SK-N-SH (cell line): Measurements from ENCODE around the gene TPD52L1. TPM values are rescaled to one million over a fixed set of nuclear protein-coding genes. Genes with fewer than 3 reads are reported as not detected.

Source experiments
- CTCF ChIA-PET: fragments of 300-600, 350-600 bp; formaldehyde crosslinking; extraction: SDS; loops from one replicate; lab custom pipeline; 2021; lab: Yijun Ruan, JAX
- POLR2A ChIA-PET: fragments of 350-600 bp; sonication (Branson Sonifier 250); formaldehyde crosslinking; extraction: SDS; loops from one replicate; lab custom pipeline; 2020; ENCODE audit warnings: antibody characterized with exemption, inconsistent platforms; lab: Yijun Ruan, JAX
- DNase-seq: peaks from one replicate; pipeline ENCODE4 v3.0.0; 2012
- H2AFZ ChIP-seq: fragments of 200-600 bp; sonication (generic); 2 replicates; pipeline ENCODE4 v1.8.1; 2016; ENCODE audit warnings: antibody characterized with exemption, mild to moderate bottlenecking, low read depth
- H3F3A ChIP-seq: fragments of 200-600 bp; sonication (generic); replicated peaks from 2 replicates; pipeline ENCODE3; 2016; ENCODE audit warnings: antibody characterized with exemption, mild to moderate bottlenecking; ENCODE audit not compliant: insufficient read depth
- H3K27ac ChIP-seq, 2 experiments: fragments of 200-500 bp in 1 of 2; fragments of 200-600 bp in 1 of 2; sonication (Bioruptor generic) in 1 of 2; sonication (generic), shearing (Covaris generic) in 1 of 2; 2 replicates each; pipeline versions ENCODE4 v1.5.1 to v1.6.1; 2014 to 2016; ENCODE audit warnings: low read depth in 2 of 2, inconsistent platforms in 1 of 2, low read length in 1 of 2, mild to moderate bottlenecking in 1 of 2, mixed read lengths in 1 of 2
- H3K27me3 ChIP-seq: fragments of 200-600 bp; sonication (generic), shearing (Covaris generic); 2 replicates; pipeline ENCODE4 v1.6.1; 2016; ENCODE audit warnings: mixed run types; ENCODE audit not compliant: insufficient read depth
- H3K36me3 ChIP-seq, 2 experiments: fragments of 200-500 bp in 1 of 2; fragments of 200-600 bp in 1 of 2; sonication (Bioruptor generic) in 1 of 2; sonication (generic) in 1 of 2; replicated peaks in 1 of 2; 2 replicates each; pipeline versions ENCODE3 to v1.5.1; 2014 to 2016; ENCODE audit warnings: low read length in 1 of 2, mild to moderate bottlenecking in 1 of 2; ENCODE audit not compliant: insufficient read depth in 2 of 2, control insufficient read depth in 1 of 2
- H3K4me1 ChIP-seq, 2 experiments: fragments of 200-500 bp in 1 of 2; fragments of 200-600 bp in 1 of 2; sonication (Bioruptor generic) in 1 of 2; sonication (generic), shearing (Covaris generic) in 1 of 2; 2 replicates each; pipeline versions ENCODE4 v1.5.1 to v1.6.1; 2014 to 2016; ENCODE audit warnings: low read depth in 1 of 2, low read length in 1 of 2, mixed run types in 1 of 2; ENCODE audit not compliant: insufficient read depth in 2 of 2, control insufficient read depth in 1 of 2
- H3K4me2 ChIP-seq: fragments of 200-600 bp; sonication (generic), shearing (Covaris generic); 2 replicates; pipeline ENCODE4 v1.6.1; 2017; ENCODE audit warnings: mixed run types
- H3K4me3 ChIP-seq, 2 experiments: fragments of 200-500 bp in 1 of 2; fragments of 200-600 bp in 1 of 2; sonication (Bioruptor generic) in 1 of 2; sonication (generic), shearing (Covaris generic) in 1 of 2; 2 replicates each; pipeline versions ENCODE4 v1.5.1 to v1.8.1; 2014 to 2016; ENCODE audit warnings: low read depth in 2 of 2, inconsistent platforms in 1 of 2, low read length in 1 of 2, mild to moderate bottlenecking in 1 of 2, mixed read lengths in 1 of 2, moderate library complexity in 1 of 2
- H3K79me2 ChIP-seq: fragments of 200-600 bp; sonication (generic); 2 replicates; pipeline ENCODE4 v1.8.1; 2017; ENCODE audit warnings: mild to moderate bottlenecking; ENCODE audit not compliant: insufficient read depth
- H3K9ac ChIP-seq: fragments of 200-600 bp; sonication (generic); 2 replicates; pipeline ENCODE4 v1.6.1; 2017; ENCODE audit warnings: mixed run types
- H3K9me2 ChIP-seq: fragments of 200-600 bp; sonication (generic); 2 replicates; pipeline ENCODE4 v1.6.1; 2017; ENCODE audit warnings: mixed run types
- H3K9me3 ChIP-seq: fragments of 200-600 bp; sonication (generic); 2 replicates; pipeline ENCODE4 v1.6.1; 2017; ENCODE audit warnings: mixed run types, mild to moderate bottlenecking, moderate library complexity
- H4K20me1 ChIP-seq: fragments of 200-600 bp; sonication (generic); 2 replicates; pipeline ENCODE4 v1.6.1; 2017; ENCODE audit warnings: mild to moderate bottlenecking, mixed run types; ENCODE audit not compliant: insufficient read depth
- ELF1 ChIP-seq: IDR thresholded peaks from 2 replicates; pipeline ENCODE4 v1.4.0; 2012
- EZH2phosphoT487 ChIP-seq: fragments of 200-600 bp; sonication (generic); IDR thresholded peaks from 2 replicates; pipeline ENCODE4 v1.6.1; 2017; ENCODE audit warnings: low read depth, mixed run types, mild to moderate bottlenecking, antibody characterized with exemption, moderate library complexity, borderline replicate concordance
- FOXM1 ChIP-seq: IDR thresholded peaks from 2 replicates; pipeline ENCODE4 v1.4.0; 2012; ENCODE audit warnings: low read depth, mild to moderate bottlenecking
- MXI1 ChIP-seq: IDR thresholded peaks from 2 replicates; pipeline ENCODE4 v1.6.1; 2012; ENCODE audit warnings: mild to moderate bottlenecking, low read depth, low read length, improper control_type of control experiment
- NFIC ChIP-seq: IDR thresholded peaks from 2 replicates; pipeline ENCODE4 v1.4.0; 2012; ENCODE audit warnings: borderline replicate concordance
- NRF1 ChIP-seq: IDR thresholded peaks from 2 replicates; pipeline ENCODE4 v1.6.1; 2012; ENCODE audit warnings: low read depth, mild to moderate bottlenecking, low read length
- RAD21 ChIP-seq: IDR thresholded peaks from 2 replicates; pipeline ENCODE4 v1.6.1; 2012; ENCODE audit warnings: mild to moderate bottlenecking, low read length
- RCOR1 ChIP-seq: fragments of 150-350 bp; IDR thresholded peaks from 2 replicates; pipeline ENCODE4 v1.6.1; 2017; ENCODE audit warnings: antibody characterized with exemption, low read length
- RFX5 ChIP-seq: IDR thresholded peaks from 2 replicates; pipeline ENCODE4 v1.6.1; 2012; ENCODE audit warnings: mild to moderate bottlenecking, improper control_type of control experiment, low read length
- RXRA ChIP-seq: IDR thresholded peaks from 2 replicates; pipeline ENCODE4 v1.4.0; 2012; ENCODE audit warnings: low read depth, mild to moderate bottlenecking, borderline replicate concordance
- SMC3 ChIP-seq: IDR thresholded peaks from 2 replicates; pipeline ENCODE4 v1.6.1; 2012; ENCODE audit warnings: low read depth, low read length, improper control_type of control experiment
- TAF1 ChIP-seq: IDR thresholded peaks from 2 replicates; pipeline ENCODE4 v1.6.1; 2012; ENCODE audit warnings: low read depth, mild to moderate bottlenecking, low read length, moderate library complexity, borderline replicate concordance
- TCF12 ChIP-seq: IDR thresholded peaks from 2 replicates; pipeline ENCODE4 v1.4.0; 2012
- TEAD4 ChIP-seq: IDR thresholded peaks from 2 replicates; pipeline ENCODE4 v1.4.0; 2012; ENCODE audit warnings: mild to moderate bottlenecking, borderline replicate concordance; ENCODE audit not compliant: insufficient read depth
- YY1 ChIP-seq: IDR thresholded peaks from 2 replicates; pipeline ENCODE4 v1.4.0; 2012; ENCODE audit warnings: low read depth, mild to moderate bottlenecking
- WGBS: methylation state at CpG from one replicate; pipeline ENCODE4 v1.1.6; 2017; ENCODE audit warnings: low lambda C conversion rate; 5-methylcytosine and 5-hydroxymethylcytosine counted together
- polyA plus RNA-seq, 3 experiments: library from polyadenylated mRNA; depleted of rRNA; stranded (reverse); fragments of >200 nt; gene quantifications; 2 replicates each; pipeline ENCODE4 v1.2.3, GENCODE V29; 2012
- TF ChIP-seq, protein P1 (sequence below): IDR thresholded peaks from 2 replicates; pipeline ENCODE4 v1.4.0; 2012; ENCODE audit warnings: low read depth, borderline replicate concordance
- TF ChIP-seq, protein P2 (sequence below): IDR thresholded peaks from 2 replicates; pipeline ENCODE4 v1.6.1; 2012; ENCODE audit warnings: mild to moderate bottlenecking, low read depth, low read length, moderate library complexity

TPD52L1 gene
- polyA plus RNA-seq, 1 of the 3 experiments (the other 2 are of a cell fraction), result 0.13 TPM

GRCh38 chr6:125164696-125165095 is 11.1 kb downstream of the TPD52L1 start:
- ChIA-PET POLR2A (no interaction called here), CTCF (interaction anchor here (0.8 to 2.1 kb wide), 2 partner anchors 12 to 13 kb away, joined by 3 to 9 read pairs; partner anchors contain the start of gene TPD52L1)
- Histone ChIP-seq H4K20me1 (no peaks in the 10 kb centered on the region), H2AFZ (no peak overlapping the region), H3K9me3 (no peaks in the 10 kb centered on the region), H3K4me2 (no peak overlapping the region), H3K4me3 (no peak overlapping the region), H3K79me2 (no peaks in the 10 kb centered on the region), H3F3A (no peaks in the 10 kb centered on the region), H3K9ac (no peak overlapping the region), H3K27ac (no peak overlapping the region), H3K9me2 (no peaks in the 10 kb centered on the region), H3K27me3 (peaks cover 12% of the 10 kb centered on the region), H3K4me1 (no peaks in the 10 kb centered on the region), H3K36me3 (no peaks in the 10 kb centered on the region)
- DNase-seq, result no peak
- 6% methylated on average over 4 of the region's 4 CpGs for WGBS
- TF ChIP-seq TCF12, result no peak
- TF ChIP-seq RFX5, result no peak
- TF ChIP-seq, protein P1, sequence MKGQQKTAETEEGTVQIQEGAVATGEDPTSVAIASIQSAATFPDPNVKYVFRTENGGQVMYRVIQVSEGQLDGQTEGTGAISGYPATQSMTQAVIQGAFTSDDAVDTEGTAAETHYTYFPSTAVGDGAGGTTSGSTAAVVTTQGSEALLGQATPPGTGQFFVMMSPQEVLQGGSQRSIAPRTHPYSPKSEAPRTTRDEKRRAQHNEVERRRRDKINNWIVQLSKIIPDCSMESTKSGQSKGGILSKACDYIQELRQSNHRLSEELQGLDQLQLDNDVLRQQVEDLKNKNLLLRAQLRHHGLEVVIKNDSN, result no peak
- TF ChIP-seq TEAD4, result no peak
- TF ChIP-seq YY1, result no peak
- no peak for TF ChIP-seq ELF1
- TF ChIP-seq, all 33 proteins: peak for 0

DNA sequence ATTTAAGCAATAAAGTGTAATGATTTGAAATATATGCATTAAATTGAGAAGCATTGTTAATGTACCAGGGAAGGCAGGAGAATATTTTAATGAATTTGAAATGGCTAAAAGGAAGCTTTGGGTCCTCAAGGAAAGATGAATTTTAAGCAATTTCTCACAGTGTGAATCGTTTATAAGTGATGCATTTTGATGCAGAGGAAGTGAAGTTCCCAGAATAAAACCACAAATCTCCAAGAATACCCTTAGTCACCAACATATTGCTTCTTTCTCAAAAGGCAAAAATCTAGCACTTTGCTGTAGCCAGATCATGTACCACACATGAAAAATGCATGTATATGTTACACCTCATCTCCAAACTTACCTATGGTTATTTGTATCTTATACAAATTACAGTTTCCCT is 11.7 kb downstream of the TPD52L1 start:
- H4K20me1 ChIP-seq, result no peaks in the 10 kb centered on the region
- no peak overlapping the region for H3K4me2 ChIP-seq
- H3K4me1 ChIP-seq, result no peaks in the 10 kb centered on the region
- no peaks in the 10 kb centered on the region for H3K36me3 ChIP-seq
- CTCF ChIA-PET, result interaction anchor here (1.0 to 2.1 kb wide), 2 partner anchors 12 to 26 kb away, joined by 3 to 9 read pairs; partner anchors contain the start of gene TPD52L1
- DNase-seq, result no peak
- H3K9me3 ChIP-seq, result no peaks in the 10 kb centered on the region
- no peak overlapping the region for H3K27ac ChIP-seq
- 5% methylated on average over 1 of the region's 1 CpG for WGBS
- no peak overlapping the region for H2AFZ ChIP-seq
- no peak overlapping the region for H3K4me3 ChIP-seq
- no peaks in the 10 kb centered on the region for H3K79me2 ChIP-seq
- TF ChIP-seq NRF1, result no peak
- no peak for TF ChIP-seq RFX5
- no peak for TF ChIP-seq TAF1
- TF ChIP-seq ELF1, result no peak
- TF ChIP-seq EZH2phosphoT487, result no peak
- no peak for TF ChIP-seq NFIC
- TF ChIP-seq RCOR1, result no peak
- TF ChIP-seq, protein P2, sequence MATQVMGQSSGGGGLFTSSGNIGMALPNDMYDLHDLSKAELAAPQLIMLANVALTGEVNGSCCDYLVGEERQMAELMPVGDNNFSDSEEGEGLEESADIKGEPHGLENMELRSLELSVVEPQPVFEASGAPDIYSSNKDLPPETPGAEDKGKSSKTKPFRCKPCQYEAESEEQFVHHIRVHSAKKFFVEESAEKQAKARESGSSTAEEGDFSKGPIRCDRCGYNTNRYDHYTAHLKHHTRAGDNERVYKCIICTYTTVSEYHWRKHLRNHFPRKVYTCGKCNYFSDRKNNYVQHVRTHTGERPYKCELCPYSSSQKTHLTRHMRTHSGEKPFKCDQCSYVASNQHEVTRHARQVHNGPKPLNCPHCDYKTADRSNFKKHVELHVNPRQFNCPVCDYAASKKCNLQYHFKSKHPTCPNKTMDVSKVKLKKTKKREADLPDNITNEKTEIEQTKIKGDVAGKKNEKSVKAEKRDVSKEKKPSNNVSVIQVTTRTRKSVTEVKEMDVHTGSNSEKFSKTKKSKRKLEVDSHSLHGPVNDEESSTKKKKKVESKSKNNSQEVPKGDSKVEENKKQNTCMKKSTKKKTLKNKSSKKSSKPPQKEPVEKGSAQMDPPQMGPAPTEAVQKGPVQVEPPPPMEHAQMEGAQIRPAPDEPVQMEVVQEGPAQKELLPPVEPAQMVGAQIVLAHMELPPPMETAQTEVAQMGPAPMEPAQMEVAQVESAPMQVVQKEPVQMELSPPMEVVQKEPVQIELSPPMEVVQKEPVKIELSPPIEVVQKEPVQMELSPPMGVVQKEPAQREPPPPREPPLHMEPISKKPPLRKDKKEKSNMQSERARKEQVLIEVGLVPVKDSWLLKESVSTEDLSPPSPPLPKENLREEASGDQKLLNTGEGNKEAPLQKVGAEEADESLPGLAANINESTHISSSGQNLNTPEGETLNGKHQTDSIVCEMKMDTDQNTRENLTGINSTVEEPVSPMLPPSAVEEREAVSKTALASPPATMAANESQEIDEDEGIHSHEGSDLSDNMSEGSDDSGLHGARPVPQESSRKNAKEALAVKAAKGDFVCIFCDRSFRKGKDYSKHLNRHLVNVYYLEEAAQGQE, result no peak
- TF ChIP-seq SMC3, result no peak
- no peak for TF ChIP-seq MXI1
- TF ChIP-seq FOXM1, result no peak
- TF ChIP-seq, protein P1, result no peak
- no peak for TF ChIP-seq RXRA
- TF ChIP-seq RAD21, result no peak
- H3K9ac ChIP-seq, result no peak overlapping the region
- H3F3A ChIP-seq, result no peaks in the 10 kb centered on the region
- POLR2A ChIA-PET, result no interaction called here
- peaks cover 12% of the 10 kb centered on the region for H3K27me3 ChIP-seq
- H3K9me2 ChIP-seq, result no peaks in the 10 kb centered on the region
